Esophagus squamous epithelium (tissue), 5 donors: ENCODE measurements around the gene AIFM2. TPM values are rescaled to one million over a fixed set of nuclear protein-coding genes. Genes with fewer than 3 reads are reported as not detected.

ENCODE experiments used
- DNase-seq: peaks from one replicate; lab custom pipeline; 2025; lab: John Stamatoyannopoulos, UW
- H3K27ac ChIP-seq, 4 donors: fragments of 200-600 bp; sonication (generic); one replicate each; pipeline ENCODE4 v1.5.1; 2016 to 2019; ENCODE audit warnings: mild to moderate bottlenecking in 1 of 4
- H3K27me3 ChIP-seq, 4 donors: fragments of 200-600 bp; sonication (generic); 1 replicate in 3 of 4; 2 replicates in 1 of 4; pipeline versions ENCODE4 v1.5.1 to v1.6.0; 2017 to 2021; ENCODE audit warnings: antibody characterized with exemption in 1 of 4
- H3K36me3 ChIP-seq, 3 donors: fragments of 200-600 bp; sonication (generic); one replicate each; pipeline ENCODE4 v1.5.1; 2016 to 2019
- H3K4me1 ChIP-seq, 3 donors: fragments of 200-600 bp; sonication (generic); one replicate each; pipeline ENCODE4 v1.5.1; 2017 to 2019
- H3K4me3 ChIP-seq, 4 donors: fragments of 200-600 bp; sonication (generic); 1 replicate in 3 of 4; 2 replicates in 1 of 4; pipeline ENCODE4 v1.5.1; 2016 to 2019; ENCODE audit warnings: mild to moderate bottlenecking in 2 of 4, moderate library complexity in 1 of 4
- H3K9me3 ChIP-seq, 3 donors: fragments of 200-600 bp; sonication (generic); one replicate each; pipeline ENCODE4 v1.5.1; 2016 to 2019
- POLR2A ChIP-seq, 4 donors: fragments of 450-650 bp; IDR thresholded peaks; one replicate each; pipeline ENCODE4 v1.6.1; 2017; ENCODE audit warnings: antibody characterized with exemption in 4 of 4, mild to moderate bottlenecking in 4 of 4, moderate library complexity in 3 of 4
- WGBS, 2 donors: methylation state at CpG; one replicate each; pipeline ENCODE4 v1.1.5; 2018; 5-methylcytosine and 5-hydroxymethylcytosine counted together
- intact Hi-C: fragments of 100-400 bp; cut with DNase I; formaldehyde crosslinking; loops from one replicate; pipeline ENCODE4 v1.15.0; 2022
- total RNA-seq, 4 donors: library from RNA; depleted of rRNA; stranded (reverse); fragments of >200 nt; gene quantifications; one replicate each; pipeline ENCODE4 v1.1.0, GENCODE V29; 2016
- TF ChIP-seq, protein P1 (sequence below), 6 experiments: fragments of 450-650 bp in 4 of 6; fragments of 200-600 bp in 2 of 6; sonication (generic) in 2 of 6; IDR thresholded peaks; one replicate each; pipeline ENCODE4 v1.5.1; 2016 to 2019; ENCODE audit warnings: antibody characterized with exemption in 6 of 6, mild to moderate bottlenecking in 4 of 6, moderate library complexity in 4 of 6
- donor health status: DM: yes; HTN: yes; CAD: no.

Gene AIFM2
- total RNA-seq, 4 donors from 2014 or later = 4.9 to 13.4 (median 9.3) TPM

DNA sequence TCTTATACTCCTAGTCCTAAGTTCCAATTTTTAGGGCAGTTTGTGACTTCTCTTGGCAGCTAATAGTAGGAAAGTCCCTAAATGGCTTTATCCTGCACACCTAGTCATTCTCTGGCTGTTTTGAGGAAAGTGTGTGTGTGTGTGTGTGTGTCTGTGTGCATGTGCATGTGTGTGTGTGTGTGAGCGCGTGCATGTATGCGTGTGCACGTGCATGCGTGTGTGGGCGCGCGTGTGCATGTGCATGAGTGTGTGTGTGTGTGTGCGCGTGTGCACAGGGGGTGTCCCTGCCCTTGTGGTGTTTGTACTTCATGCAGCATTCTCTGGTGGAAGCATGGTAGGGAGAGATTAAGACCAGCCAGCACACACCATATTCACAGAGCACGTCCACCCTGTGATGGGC is 61.8 kb downstream of the AIFM2 start:
- no peak for DNase-seq
- no peak for TF ChIP-seq POLR2A (IDR thresholded peaks at IDR 0.05)
- TF ChIP-seq, protein P1, sequence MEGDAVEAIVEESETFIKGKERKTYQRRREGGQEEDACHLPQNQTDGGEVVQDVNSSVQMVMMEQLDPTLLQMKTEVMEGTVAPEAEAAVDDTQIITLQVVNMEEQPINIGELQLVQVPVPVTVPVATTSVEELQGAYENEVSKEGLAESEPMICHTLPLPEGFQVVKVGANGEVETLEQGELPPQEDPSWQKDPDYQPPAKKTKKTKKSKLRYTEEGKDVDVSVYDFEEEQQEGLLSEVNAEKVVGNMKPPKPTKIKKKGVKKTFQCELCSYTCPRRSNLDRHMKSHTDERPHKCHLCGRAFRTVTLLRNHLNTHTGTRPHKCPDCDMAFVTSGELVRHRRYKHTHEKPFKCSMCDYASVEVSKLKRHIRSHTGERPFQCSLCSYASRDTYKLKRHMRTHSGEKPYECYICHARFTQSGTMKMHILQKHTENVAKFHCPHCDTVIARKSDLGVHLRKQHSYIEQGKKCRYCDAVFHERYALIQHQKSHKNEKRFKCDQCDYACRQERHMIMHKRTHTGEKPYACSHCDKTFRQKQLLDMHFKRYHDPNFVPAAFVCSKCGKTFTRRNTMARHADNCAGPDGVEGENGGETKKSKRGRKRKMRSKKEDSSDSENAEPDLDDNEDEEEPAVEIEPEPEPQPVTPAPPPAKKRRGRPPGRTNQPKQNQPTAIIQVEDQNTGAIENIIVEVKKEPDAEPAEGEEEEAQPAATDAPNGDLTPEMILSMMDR (IDR thresholded peaks at IDR 0.05) = no peak
- 96 to 99% methylated on average over 11 of the region's 11 CpGs for WGBS, 2 donors

DNA sequence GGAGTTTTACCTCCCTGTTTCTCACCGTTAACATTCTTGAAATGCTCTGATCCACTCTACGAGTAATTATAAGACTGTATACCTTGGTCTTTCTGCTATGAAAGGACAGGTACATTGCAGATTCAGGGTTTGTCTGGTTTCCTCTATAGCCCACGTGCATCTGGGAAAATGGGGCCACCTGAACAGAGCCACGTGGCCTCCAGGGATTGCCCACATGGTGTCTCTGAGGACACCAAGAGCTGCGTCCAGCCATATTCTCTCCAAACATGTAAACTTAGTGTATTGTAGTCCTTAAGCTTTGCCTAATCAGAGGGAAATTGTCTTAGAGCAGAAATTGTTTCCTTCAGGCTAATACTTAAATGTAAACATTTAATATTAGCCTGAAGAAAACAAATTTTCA is 63.3 kb downstream of the AIFM2 start:
- Histone ChIP-seq H3K27me3 (no peaks in the 10 kb centered on the region), H3K36me3 (peaks cover 0 to 6% (median 0%) of the 10 kb centered on the region in 3 donors), H3K9me3 (no peaks in the 10 kb centered on the region), H3K4me1 (no peaks in the 10 kb centered on the region), H3K4me3 (no peak overlapping the region), H3K27ac (no peak overlapping the region)
- intact Hi-C loops = no loop called here
- WGBS, 2 donors = 76 to 90% methylated on average over 5 of the region's 5 CpGs
- no peak for TF ChIP-seq POLR2A (IDR thresholded peaks at IDR 0.05)
- TF ChIP-seq, protein P1 (IDR thresholded peaks at IDR 0.05) = no peak
- DNase-seq = no peak

More for the DNA sequence above, 61.8 kb downstream of the AIFM2 start:
- Histone ChIP-seq H3K4me3 (no peak overlapping the region), H3K4me1 (no peaks in the 10 kb centered on the region), H3K27me3 (no peaks in the 10 kb centered on the region), H3K9me3 (no peaks in the 10 kb centered on the region), H3K36me3 (peaks cover 0 to 5% (median 0%) of the 10 kb centered on the region in 3 donors), H3K27ac (no peak overlapping the region)
- intact Hi-C loops = no loop called here

DNA sequence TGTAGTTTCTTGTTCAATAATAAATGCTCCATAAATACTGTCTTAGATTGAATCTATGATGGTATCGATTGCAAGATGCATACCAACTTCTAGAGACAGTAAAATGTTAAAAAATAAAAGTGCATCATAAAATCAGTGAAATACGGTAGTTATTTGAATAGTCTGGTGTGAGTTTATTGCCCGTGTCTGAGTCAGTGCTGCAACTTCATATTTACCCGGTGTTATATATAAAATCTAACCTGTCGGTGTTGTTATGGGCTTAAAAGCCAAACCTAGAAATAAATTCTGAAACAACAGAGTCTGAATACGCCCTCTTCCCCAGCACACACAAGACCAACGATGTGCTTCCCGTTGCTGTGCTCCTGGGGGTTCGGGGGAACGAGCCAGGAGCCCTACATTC is 63.7 kb downstream of the AIFM2 start:
- DNase-seq = no peak
- no peak overlapping the region for H3K4me3 ChIP-seq
- H3K4me1 ChIP-seq = no peaks in the 10 kb centered on the region
- no peaks in the 10 kb centered on the region for H3K27me3 ChIP-seq
- no peak for TF ChIP-seq POLR2A (IDR thresholded peaks at IDR 0.05)
- TF ChIP-seq, protein P1 (IDR thresholded peaks at IDR 0.05) = no peak
- H3K9me3 ChIP-seq = no peaks in the 10 kb centered on the region
- no peak overlapping the region for H3K27ac ChIP-seq
- 90 to 91% methylated on average over 10 of the region's 10 CpGs for WGBS, 2 donors
- peaks cover 0 to 6% (median 0%) of the 10 kb centered on the region in 3 donors for H3K36me3 ChIP-seq
- intact Hi-C loops = no loop called here

DNA sequence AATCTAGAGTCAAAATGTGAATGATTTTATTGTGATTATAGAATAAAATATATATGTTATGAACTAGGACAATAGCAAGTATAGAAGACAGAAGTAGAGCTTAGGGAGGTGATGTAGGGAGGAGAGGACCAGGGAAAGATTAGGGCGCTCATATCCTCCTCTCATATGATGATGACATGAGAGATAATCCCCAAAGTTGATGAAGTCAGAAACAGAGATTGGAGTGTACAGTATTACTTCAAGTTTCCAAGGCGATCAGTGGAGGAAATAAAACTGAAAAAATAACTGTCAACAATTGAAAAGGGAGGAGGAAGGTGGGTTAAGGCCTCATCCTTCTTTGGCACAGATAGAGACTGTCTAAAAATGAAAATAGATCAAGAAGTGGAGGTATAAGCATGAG is 65.0 kb downstream of the AIFM2 start:
- no peak for DNase-seq
- Histone ChIP-seq H3K36me3 (peaks cover 0 to 6% (median 0%) of the 10 kb centered on the region in 3 donors), H3K4me1 (no peaks in the 10 kb centered on the region), H3K9me3 (no peaks in the 10 kb centered on the region), H3K4me3 (no peak overlapping the region), H3K27ac (no peak overlapping the region), H3K27me3 (no peaks in the 10 kb centered on the region)
- TF ChIP-seq POLR2A (IDR thresholded peaks at IDR 0.05) = no peak
- TF ChIP-seq, protein P1 (IDR thresholded peaks at IDR 0.05) = no peak
- 67 to 86% methylated on average over 2 of the region's 2 CpGs for WGBS, 2 donors
- intact Hi-C loops = no loop called here

DNA sequence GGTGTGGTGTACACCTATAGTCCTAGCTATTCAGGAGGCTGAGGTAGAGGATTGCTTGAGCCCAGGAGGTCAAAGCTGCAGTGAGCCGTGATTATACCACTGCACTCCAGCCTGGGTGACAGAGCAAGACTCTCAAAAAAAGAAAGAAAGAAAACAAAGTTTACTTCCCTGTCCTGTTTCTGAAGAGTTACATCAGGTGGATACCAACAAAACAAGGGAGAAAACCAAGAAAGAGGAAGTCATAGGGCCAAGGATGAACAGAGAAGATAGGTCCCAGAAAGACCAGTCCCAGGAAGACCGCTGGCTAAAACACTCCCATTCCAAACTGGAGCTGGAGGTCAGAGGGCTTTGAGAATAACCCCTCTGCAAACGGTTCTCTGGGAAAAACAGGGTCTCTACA is 66.4 kb downstream of the AIFM2 start:
- Histone ChIP-seq H3K36me3 (peaks cover 0 to 6% (median 0%) of the 10 kb centered on the region in 3 donors), H3K4me3 (no peak overlapping the region), H3K4me1 (no peaks in the 10 kb centered on the region), H3K27me3 (no peaks in the 10 kb centered on the region), H3K9me3 (no peaks in the 10 kb centered on the region), H3K27ac (no peak overlapping the region)
- TF ChIP-seq, protein P1 (IDR thresholded peaks at IDR 0.05) = no peak
- TF ChIP-seq POLR2A (IDR thresholded peaks at IDR 0.05) = no peak
- WGBS, 2 donors = 83 to 85% methylated on average over 3 of the region's 3 CpGs
- intact Hi-C loops = no loop called here
- DNase-seq = no peak
